H9 (cell line): ENCODE results near the gene CAMTA1. TPM values are rescaled to one million over a fixed set of nuclear protein-coding genes. Genes with fewer than 3 reads are reported as not detected.

Experiments used
- DNase-seq: peaks from one replicate; pipeline ENCODE4 v3.0.0-alpha.2; 2017
- H2AFZ ChIP-seq: one replicate; pipeline ENCODE4 v1.6.1; 2013; ENCODE audit warnings: mild to moderate bottlenecking, low read length, control low read depth, moderate library complexity
- H2AK5ac ChIP-seq: 2 replicates; pipeline ENCODE4 v1.6.1; 2013; ENCODE audit warnings: low read length, control low read depth, mixed read lengths; ENCODE audit not compliant: insufficient read length
- H2BK120ac ChIP-seq: one replicate; pipeline ENCODE4 v1.6.1; 2013; ENCODE audit warnings: low read depth, mild to moderate bottlenecking, low read length, control low read depth, inconsistent platforms; ENCODE audit not compliant: poor library complexity, severe bottlenecking
- H2BK12ac ChIP-seq: 2 replicates; pipeline ENCODE4 v1.6.1; 2013; ENCODE audit warnings: low read length, control low read depth, mixed read lengths, low read depth; ENCODE audit not compliant: insufficient read length
- H2BK15ac ChIP-seq: 2 replicates; pipeline ENCODE4 v1.6.1; 2013; ENCODE audit warnings: low read depth, low read length, control low read depth
- H2BK20ac ChIP-seq: one replicate; pipeline ENCODE4 v1.6.1; 2013; ENCODE audit warnings: low read depth, mild to moderate bottlenecking, low read length, control low read depth, inconsistent platforms; ENCODE audit not compliant: poor library complexity, severe bottlenecking
- H2BK5ac ChIP-seq: 2 replicates; pipeline ENCODE4 v1.6.1; 2013; ENCODE audit warnings: low read length, control low read depth, mixed read lengths; ENCODE audit not compliant: insufficient read length
- H3K14ac ChIP-seq: 2 replicates; pipeline ENCODE4 v1.6.1; 2013; ENCODE audit warnings: low read length, control low read depth; ENCODE audit not compliant: insufficient read depth
- H3K18ac ChIP-seq: 2 replicates; pipeline ENCODE4 v1.6.1; 2013; ENCODE audit warnings: low read depth, mild to moderate bottlenecking, mixed read lengths, low read length, control low read depth; ENCODE audit not compliant: insufficient read length
- H3K23ac ChIP-seq: 2 replicates; pipeline ENCODE4 v1.6.1; 2013; ENCODE audit warnings: low read length, control low read depth, mixed read lengths, low read depth; ENCODE audit not compliant: insufficient read length
- H3K23me2 ChIP-seq: 2 replicates; pipeline ENCODE4 v1.6.1; 2013; ENCODE audit warnings: low read depth, mild to moderate bottlenecking, mixed read lengths, low read length, control low read depth; ENCODE audit not compliant: insufficient read length, poor library complexity, severe bottlenecking
- H3K27ac ChIP-seq: 2 replicates; pipeline ENCODE4 v1.5.1; 2013; ENCODE audit warnings: low read length, control low read depth, mixed read lengths, low read depth; ENCODE audit not compliant: insufficient read length
- H3K27me3 ChIP-seq: 2 replicates; pipeline ENCODE4 v1.6.1; 2013; ENCODE audit warnings: low read length, control low read depth, inconsistent platforms; ENCODE audit not compliant: insufficient read depth
- H3K4ac ChIP-seq: 2 replicates; pipeline ENCODE4 v1.6.1; 2013; ENCODE audit warnings: low read depth, mild to moderate bottlenecking, control low read depth, inconsistent platforms, low read length, moderate library complexity
- H3K4me1 ChIP-seq: 2 replicates; pipeline ENCODE4 v1.6.1; 2013; ENCODE audit warnings: low read length, control low read depth, inconsistent platforms; ENCODE audit not compliant: insufficient read depth
- H3K4me2 ChIP-seq: 2 replicates; pipeline ENCODE4 v1.6.1; 2013; ENCODE audit warnings: low read length, control low read depth, mixed read lengths; ENCODE audit not compliant: insufficient read length, insufficient read depth
- H3K56ac ChIP-seq: 2 replicates; pipeline ENCODE4 v1.6.1; 2013; ENCODE audit warnings: low read depth, mild to moderate bottlenecking, mixed read lengths, low read length, control low read depth; ENCODE audit not compliant: insufficient read length
- H3K79me1 ChIP-seq: 2 replicates; pipeline ENCODE4 v1.6.1; 2013; ENCODE audit warnings: low read depth, mild to moderate bottlenecking, moderate library complexity, low read length, control low read depth, inconsistent platforms; ENCODE audit not compliant: insufficient read depth, poor library complexity, severe bottlenecking
- H3K79me2 ChIP-seq: 2 replicates; pipeline ENCODE4 v1.6.1; 2013; ENCODE audit warnings: low read length, control low read depth, inconsistent platforms; ENCODE audit not compliant: insufficient read depth
- H3K9ac ChIP-seq: 2 replicates; pipeline ENCODE4 v1.6.1; 2013; ENCODE audit warnings: low read length, control low read depth, mixed read lengths; ENCODE audit not compliant: insufficient read length; ENCODE audit errors: extremely low read depth
- H3K9me3 ChIP-seq: one replicate; pipeline ENCODE4 v1.6.1; 2013; ENCODE audit warnings: low read depth, low read length, inconsistent platforms; ENCODE audit not compliant: control insufficient read depth
- H3T11ph ChIP-seq: one replicate; pipeline ENCODE4 v1.6.1; 2013; ENCODE audit warnings: mild to moderate bottlenecking, low read length, control low read depth, inconsistent platforms
- H4K20me1 ChIP-seq: one replicate; pipeline ENCODE4 v1.6.1; 2013; ENCODE audit not compliant: control insufficient read depth, insufficient read length, insufficient read depth
- H4K5ac ChIP-seq: 2 replicates; pipeline ENCODE4 v1.6.1; 2013; ENCODE audit warnings: low read depth, mild to moderate bottlenecking, mixed read lengths, low read length, control low read depth; ENCODE audit not compliant: insufficient read length
- H4K8ac ChIP-seq: replicated peaks from 2 replicates; pipeline ENCODE4 v1.6.1; 2013; ENCODE audit warnings: low read length, control low read depth, mixed read lengths, low read depth; ENCODE audit not compliant: insufficient read length
- H4K91ac ChIP-seq: 2 replicates; pipeline ENCODE4 v1.6.1; 2013; ENCODE audit warnings: low read depth, mild to moderate bottlenecking, moderate library complexity, mixed read lengths, low read length, control low read depth; ENCODE audit not compliant: insufficient read length
- H3K27ac Mint-ChIP-seq, 3 experiments: 2 replicates in 2 of 3; 3 replicates in 1 of 3; pipeline ENCODE4 v1.8.0; 2020 to 2021; ENCODE audit warnings: mixed read lengths in 3 of 3, mild to moderate bottlenecking in 1 of 3, moderate library complexity in 1 of 3
- H3K27me3 Mint-ChIP-seq: 2 replicates; pipeline ENCODE4 v1.8.0; 2021; ENCODE audit warnings: low read depth, mild to moderate bottlenecking, moderate library complexity, mixed read lengths
- H3K36me3 Mint-ChIP-seq, 3 experiments: 2 replicates in 2 of 3; 3 replicates in 1 of 3; pipeline ENCODE4 v1.8.0; 2020 to 2021; ENCODE audit warnings: low read depth in 3 of 3, mixed read lengths in 3 of 3; ENCODE audit not compliant: insufficient read depth in 1 of 3
- H3K4me1 Mint-ChIP-seq, 2 experiments: 2 replicates each; pipeline ENCODE4 v1.8.0; 2020; ENCODE audit warnings: mixed read lengths in 2 of 2
- H3K4me3 Mint-ChIP-seq, 2 experiments: 2 replicates in 1 of 2; 3 replicates in 1 of 2; pipeline ENCODE4 v1.8.0; 2020 to 2021; ENCODE audit warnings: mild to moderate bottlenecking in 2 of 2, mixed read lengths in 2 of 2, moderate library complexity in 1 of 2
- H3K9me3 Mint-ChIP-seq, 2 experiments: 2 replicates in 1 of 2; 3 replicates in 1 of 2; pipeline ENCODE4 v1.8.0; 2020; ENCODE audit warnings: mild to moderate bottlenecking in 2 of 2, mixed read lengths in 2 of 2, moderate library complexity in 1 of 2
- whole genome bisulfite sequencing: extraction: QIAGEN DNeasy Blood & Tissue Kit; methylation state at CpG from one replicate; pipeline ENCODE4 v1.1.7; 2013; ENCODE audit warnings: missing lambda C conversion rate, low lambda C conversion rate, mixed read lengths; ENCODE audit not compliant: insufficient read length; ENCODE audit errors: extremely low coverage; 5-methylcytosine and 5-hydroxymethylcytosine counted together
- total RNA-seq: library from RNA; stranded (reverse); gene quantifications from 2 replicates; pipeline ENCODE4 v1.2.1, GENCODE V29; 2021
- TF ChIP-seq, protein P1 (sequence below): fragments of 200-600 bp; sonication (generic); conservative IDR thresholded peaks from 3 replicates; pipeline ENCODE4 v1.8.0; 2021; ENCODE audit warnings: antibody characterized with exemption, mild to moderate bottlenecking

Gene CAMTA1
- total RNA-seq, 1 experiment from 2014 or later, result 115 TPM

DNA sequence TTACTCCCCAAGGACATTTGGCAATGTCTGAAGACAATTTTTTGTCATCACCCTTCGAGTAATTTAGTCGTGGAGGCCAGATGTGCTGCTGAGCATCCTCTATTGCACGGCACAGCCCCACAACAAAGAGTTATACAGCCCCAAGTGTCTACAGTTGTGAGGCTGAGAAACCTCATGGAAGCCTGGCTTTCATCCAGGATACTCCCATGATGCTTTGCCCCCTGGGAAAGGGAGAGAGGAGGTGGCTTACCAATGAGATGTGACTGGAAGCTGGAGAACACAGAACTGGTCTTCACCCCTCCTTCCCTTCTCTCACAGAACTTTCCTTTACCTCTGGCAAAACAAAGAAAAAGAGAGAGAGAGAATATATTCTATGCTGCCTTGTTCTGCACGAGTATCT is 834.9 kb downstream of the CAMTA1 start:
- no peaks in the 10 kb centered on the region for H3K79me2 ChIP-seq
- no peaks in the 10 kb centered on the region for H3K27me3 ChIP-seq
- no CpG with 5 or more reads among the region's 4 CpGs for WGBS

More for the DNA sequence above, 834.9 kb downstream of the CAMTA1 start:
- H3K9me3 ChIP-seq, result no peaks in the 10 kb centered on the region
- H3K14ac ChIP-seq, result no peak overlapping the region
- H3K23me2 ChIP-seq, result no peaks in the 10 kb centered on the region
- no peaks in the 10 kb centered on the region for H3K9me3 Mint-ChIP-seq
- no peak overlapping the region for H3K18ac ChIP-seq
- H2BK12ac ChIP-seq, result no peak overlapping the region
- H3K4me2 ChIP-seq, result no peak overlapping the region
- no peak overlapping the region for H2BK20ac ChIP-seq
- no peak overlapping the region for H3K27ac Mint-ChIP-seq
- no peak overlapping the region for H3K27ac ChIP-seq
- H2AK5ac ChIP-seq, result no peak overlapping the region
- H3K27me3 Mint-ChIP-seq, result peaks cover 3% of the 10 kb centered on the region
- no peaks in the 10 kb centered on the region for H3K4me1 ChIP-seq
- H3K56ac ChIP-seq, result no peak overlapping the region
- peaks cover 2% of the 10 kb centered on the region for H4K20me1 ChIP-seq
- no peak overlapping the region for H2AFZ ChIP-seq
- H3K4me1 Mint-ChIP-seq, result peaks cover 10 to 11% of the 10 kb centered on the region in 2 experiments
- no peak overlapping the region for H3K23ac ChIP-seq
- no peak overlapping the region for H4K5ac ChIP-seq
- no peak overlapping the region for H2BK120ac ChIP-seq
- H3K79me1 ChIP-seq, result no peaks in the 10 kb centered on the region
- H2BK5ac ChIP-seq, result no peak overlapping the region
- H4K91ac ChIP-seq, result no peak overlapping the region
- TF ChIP-seq, protein P1, sequence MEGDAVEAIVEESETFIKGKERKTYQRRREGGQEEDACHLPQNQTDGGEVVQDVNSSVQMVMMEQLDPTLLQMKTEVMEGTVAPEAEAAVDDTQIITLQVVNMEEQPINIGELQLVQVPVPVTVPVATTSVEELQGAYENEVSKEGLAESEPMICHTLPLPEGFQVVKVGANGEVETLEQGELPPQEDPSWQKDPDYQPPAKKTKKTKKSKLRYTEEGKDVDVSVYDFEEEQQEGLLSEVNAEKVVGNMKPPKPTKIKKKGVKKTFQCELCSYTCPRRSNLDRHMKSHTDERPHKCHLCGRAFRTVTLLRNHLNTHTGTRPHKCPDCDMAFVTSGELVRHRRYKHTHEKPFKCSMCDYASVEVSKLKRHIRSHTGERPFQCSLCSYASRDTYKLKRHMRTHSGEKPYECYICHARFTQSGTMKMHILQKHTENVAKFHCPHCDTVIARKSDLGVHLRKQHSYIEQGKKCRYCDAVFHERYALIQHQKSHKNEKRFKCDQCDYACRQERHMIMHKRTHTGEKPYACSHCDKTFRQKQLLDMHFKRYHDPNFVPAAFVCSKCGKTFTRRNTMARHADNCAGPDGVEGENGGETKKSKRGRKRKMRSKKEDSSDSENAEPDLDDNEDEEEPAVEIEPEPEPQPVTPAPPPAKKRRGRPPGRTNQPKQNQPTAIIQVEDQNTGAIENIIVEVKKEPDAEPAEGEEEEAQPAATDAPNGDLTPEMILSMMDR, result no peak
- no peak overlapping the region for H3T11ph ChIP-seq
- H3K4me3 Mint-ChIP-seq, result no peak overlapping the region
- DNase-seq, result no peak
- H4K8ac ChIP-seq, result no peak overlapping the region
- no peak overlapping the region for H3K9ac ChIP-seq
- H3K4ac ChIP-seq, result no peak overlapping the region
- H2BK15ac ChIP-seq, result no peak overlapping the region
- no peaks in the 10 kb centered on the region for H3K36me3 Mint-ChIP-seq
